ENCODE measurements around the gene MAGEB10. TPM values are rescaled to one million over a fixed set of nuclear protein-coding genes. Genes with fewer than 3 reads are reported as not detected.
"Not testable (repeated sequence)": the region's sequence is repeated elsewhere in the genome, so short reads cannot be mapped to it uniquely, and the experiment has no call there.

MAGEB10 gene, protein sequence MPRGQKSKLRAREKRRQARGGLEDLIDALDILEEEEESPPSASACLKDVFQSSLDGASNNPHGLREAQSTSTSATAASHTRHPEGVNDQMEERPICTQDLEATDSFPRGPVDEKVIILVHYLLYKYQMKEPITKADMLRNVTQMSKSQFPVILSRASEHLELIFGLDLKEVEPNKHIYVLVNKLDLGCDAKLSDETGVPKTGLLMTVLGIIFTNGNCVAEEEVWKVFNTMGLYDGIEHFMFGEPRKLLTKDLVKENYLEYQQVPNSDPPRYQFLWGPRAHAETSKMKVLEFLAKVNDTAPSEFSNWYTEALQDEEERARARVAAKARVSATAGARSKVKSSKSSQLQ
- not detected for polyA plus RNA-seq

GRCh38 chrX:27807690-27808089, at the start of gene MAGEB10:
Gene MAGEB10, plus strand, starts transcription at chrX:27807990. Its CDS starts 13,317 bp downstream, at chrX:27821307.
- Mint-ChIP-seq H3K4me1 (no peaks in the 10 kb centered on the region), H3K27ac (no peak within 1 kb of the TSS)

DNA sequence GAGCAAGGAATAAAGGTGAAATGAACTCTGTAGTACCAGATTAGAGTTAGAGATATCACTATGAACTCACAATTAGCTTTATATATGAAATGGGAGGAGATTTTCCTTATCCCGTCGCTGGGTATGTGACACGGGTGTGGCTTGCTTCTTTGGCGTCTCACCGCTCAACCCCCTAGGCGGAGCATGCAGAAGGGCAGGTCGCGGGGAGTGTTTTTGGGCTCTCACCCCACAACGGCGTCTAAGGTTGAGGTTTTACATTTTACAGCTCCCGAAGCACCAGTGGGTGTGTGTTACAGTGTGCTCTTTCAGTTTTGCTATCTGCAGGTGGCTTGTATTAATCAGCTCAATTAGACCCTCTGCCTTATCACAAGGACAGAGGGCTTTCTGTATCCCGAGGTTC, 42.1 kb upstream of the MAGEB10 start:
- Mint-ChIP-seq H3K27ac (no peak overlapping the region), H3K4me1 (no peaks in the 10 kb centered on the region), H3K36me3 (no peaks in the 10 kb centered on the region), H3K9me3 (peaks cover 0 to 7% (median 4%) of the 10 kb centered on the region in 6 donors), H3K27me3 (ENCODE audit: low read depth in 3 of 3) (no peaks in the 10 kb centered on the region), H3K4me3 (no peak overlapping the region)
- DNase-seq: no peak

More at GRCh38 chrX:27807690-27808089, at the start of gene MAGEB10:
- H3K9me3 Mint-ChIP-seq: peaks cover 0 to 14% (median 3%) of the 10 kb centered on the region in 6 donors
- no peak for DNase-seq
- no peaks in the 10 kb centered on the region for H3K36me3 Mint-ChIP-seq
- peaks cover 0 to 2% (median 0%) of the 10 kb centered on the region in 3 donors for H3K27me3 Mint-ChIP-seq (ENCODE audit: low read depth in 3 of 3)
- H3K4me3 Mint-ChIP-seq: no peak within 1 kb of the TSS

- Mint-ChIP-seq H3K9me3 (peaks cover 0 to 7% (median 4%) of the 10 kb centered on the region in 6 donors), H3K4me1 (no peaks in the 10 kb centered on the region), H3K27me3 (ENCODE audit: low read depth in 3 of 3) (no peaks in the 10 kb centered on the region), H3K36me3 (no peaks in the 10 kb centered on the region), H3K4me3 (no peak overlapping the region), H3K27ac (no peak overlapping the region)
- DNase-seq: no peak
These were observed 40.4 kb upstream of the MAGEB10 start for GRCh38 chrX:27767387-27767786.

- H3K27me3 Mint-ChIP-seq (ENCODE audit: low read depth in 3 of 3): peaks cover 0 to 2% (median 1%) of the 10 kb centered on the region in 3 donors
- no peak overlapping the region for H3K4me3 Mint-ChIP-seq
- H3K36me3 Mint-ChIP-seq: no peaks in the 10 kb centered on the region
- DNase-seq: no peak
- H3K4me1 Mint-ChIP-seq: no peaks in the 10 kb centered on the region
- peaks cover 0 to 7% (median 0%) of the 10 kb centered on the region in 6 donors for H3K9me3 Mint-ChIP-seq
- no peak overlapping the region for H3K27ac Mint-ChIP-seq
These were observed 31.8 kb upstream of the MAGEB10 start for GRCh38 chrX:27775984-27776383.

GRCh38 chrX:27796640-27797257, 11.0 kb upstream of the MAGEB10 start:
- Mint-ChIP-seq H3K27me3 (ENCODE audit: low read depth in 3 of 3) (no peaks in the 10 kb centered on the region), H3K9me3 (peaks cover 0 to 2% (median 0%) of the 10 kb centered on the region in 6 donors), H3K4me1 (no peaks in the 10 kb centered on the region), H3K36me3 (no peaks in the 10 kb centered on the region), H3K4me3 (no peak overlapping the region), H3K27ac (no peak overlapping the region)
- DNase-seq: no peak

GRCh38 chrX:27797575-27797974, 10.2 kb upstream of the MAGEB10 start:
- no peaks in the 10 kb centered on the region for H3K4me1 Mint-ChIP-seq
- H3K4me3 Mint-ChIP-seq: no peak overlapping the region
- H3K27ac Mint-ChIP-seq: no peak overlapping the region
- peaks cover 0 to 2% (median 0%) of the 10 kb centered on the region in 6 donors for H3K9me3 Mint-ChIP-seq
- H3K27me3 Mint-ChIP-seq (ENCODE audit: low read depth in 3 of 3): no peaks in the 10 kb centered on the region
- no peak for DNase-seq
- no peaks in the 10 kb centered on the region for H3K36me3 Mint-ChIP-seq

GRCh38 chrX:27808226-27808625, 436 bp downstream of the MAGEB10 start:
- DNase-seq: no peak
- Mint-ChIP-seq H3K4me1 (no peaks in the 10 kb centered on the region), H3K27ac (no peak overlapping the region), H3K36me3 (no peaks in the 10 kb centered on the region), H3K27me3 (ENCODE audit: low read depth in 3 of 3) (peaks cover 0 to 2% (median 0%) of the 10 kb centered on the region in 3 donors), H3K4me3 (no peak overlapping the region), H3K9me3 (peaks cover 0 to 14% (median 3%) of the 10 kb centered on the region in 6 donors)

GRCh38 chrX:27808991-27809859, 1.4 kb downstream of the MAGEB10 start:
- H3K36me3 Mint-ChIP-seq; H3K27me3 Mint-ChIP-seq (ENCODE audit: low read depth in 3 of 3); H3K4me1 Mint-ChIP-seq; DNase-seq; H3K4me3 Mint-ChIP-seq; H3K27ac Mint-ChIP-seq: not testable (repeated sequence)
- peaks cover 0 to 14% (median 4%) of the 10 kb centered on the region in 6 donors for H3K9me3 Mint-ChIP-seq

- Mint-ChIP-seq H3K36me3 (no peaks in the 10 kb centered on the region), H3K9me3 (peaks cover 0 to 10% (median 5%) of the 10 kb centered on the region in 6 donors), H3K27me3 (ENCODE audit: low read depth in 3 of 3) (peaks cover 1 to 4% (median 4%) of the 10 kb centered on the region in 3 donors), H3K4me3 (no peak overlapping the region), H3K4me1 (no peaks in the 10 kb centered on the region), H3K27ac (no peak overlapping the region)
- no peak for DNase-seq
These were observed 7.4 kb downstream of the MAGEB10 start for GRCh38 chrX:27815209-27815608.

GRCh38 chrX:27823812-27824211, 16.0 kb downstream of the MAGEB10 start:
- Mint-ChIP-seq H3K27me3 (ENCODE audit: low read depth in 3 of 3) (peaks cover 0 to 2% (median 2%) of the 10 kb centered on the region in 3 donors), H3K4me3 (no peak overlapping the region), H3K4me1 (no peaks in the 10 kb centered on the region), H3K27ac (no peak overlapping the region), H3K9me3 (peaks cover 0 to 11% (median 5%) of the 10 kb centered on the region in 6 donors), H3K36me3 (no peaks in the 10 kb centered on the region)
- no peak for DNase-seq

DNA sequence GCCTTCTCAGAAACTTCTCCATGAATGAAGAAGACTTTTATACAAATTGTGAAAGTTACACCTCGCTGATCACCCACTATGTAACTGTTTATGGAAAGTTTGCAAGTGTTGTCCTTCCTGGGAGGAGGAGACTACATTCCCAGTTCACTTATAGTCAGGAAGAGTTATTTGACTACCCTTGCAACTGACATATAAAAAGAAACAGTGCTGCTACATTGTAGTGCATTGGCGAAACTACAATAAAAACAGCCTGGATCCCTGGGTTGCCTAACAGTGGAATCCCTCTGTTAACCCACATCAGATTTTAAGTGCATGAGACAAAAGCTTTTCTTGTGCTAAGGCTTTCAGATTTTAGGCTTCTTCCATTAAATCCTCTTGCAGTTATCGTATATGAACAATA, 30.4 kb downstream of the MAGEB10 start:
- DNase-seq: no peak
- Mint-ChIP-seq H3K36me3 (no peaks in the 10 kb centered on the region), H3K27me3 (ENCODE audit: low read depth in 3 of 3) (peaks cover 0 to 5% (median 2%) of the 10 kb centered on the region in 3 donors), H3K4me3 (no peak overlapping the region), H3K9me3 (peaks cover 2 to 14% (median 5%) of the 10 kb centered on the region in 6 donors), H3K4me1 (no peaks in the 10 kb centered on the region), H3K27ac (no peak overlapping the region)

DNA sequence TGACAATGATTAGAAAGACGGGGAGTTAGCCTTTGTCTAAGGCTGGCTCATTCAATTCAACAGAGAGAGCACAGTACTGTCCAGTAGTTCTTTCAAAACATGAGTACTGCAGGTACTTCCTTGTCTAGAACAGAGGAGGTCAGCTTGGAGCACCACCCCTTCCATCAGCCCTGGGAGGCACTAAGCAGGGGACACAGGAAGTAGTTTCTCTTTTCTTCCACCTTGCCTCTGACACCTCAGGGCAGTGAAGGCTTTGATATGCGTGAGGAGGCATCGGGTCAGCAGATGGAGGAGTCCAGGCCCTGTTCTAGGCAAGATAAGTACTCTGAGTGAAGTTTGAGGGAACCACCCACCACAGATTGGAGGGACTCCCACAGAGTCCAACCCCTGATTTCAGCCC, 33.1 kb downstream of the MAGEB10 start:
- Mint-ChIP-seq H3K36me3 (no peaks in the 10 kb centered on the region), H3K9me3 (peaks cover 0 to 10% (median 4%) of the 10 kb centered on the region in 6 donors), H3K4me1 (no peaks in the 10 kb centered on the region), H3K4me3 (no peak overlapping the region), H3K27ac (no peak overlapping the region), H3K27me3 (ENCODE audit: low read depth in 3 of 3) (peaks cover 0 to 5% (median 2%) of the 10 kb centered on the region in 3 donors)
- no peak for DNase-seq

GRCh38 chrX:27842859-27843258, 35.1 kb downstream of the MAGEB10 start:
- Mint-ChIP-seq H3K4me3 (no peak overlapping the region), H3K36me3 (no peaks in the 10 kb centered on the region), H3K9me3 (peaks cover 0 to 10% (median 1%) of the 10 kb centered on the region in 6 donors), H3K4me1 (no peaks in the 10 kb centered on the region), H3K27ac (no peak overlapping the region), H3K27me3 (ENCODE audit: low read depth in 3 of 3) (peaks cover 0 to 5% (median 0%) of the 10 kb centered on the region in 3 donors)
- DNase-seq: no peak

All from immature natural killer cell (primary cell).